ENCODE measurements around the gene GNAL. TPM values are rescaled to one million over a fixed set of nuclear protein-coding genes. Genes with fewer than 3 reads are reported as not detected.
"Not testable (repeated sequence)": the region's sequence is repeated elsewhere in the genome, so short reads cannot be mapped to it uniquely, and the experiment has no call there.

The GNAL gene
- polyA plus RNA-seq, 12 donors = 1.1 to 6.9 (median 2.1) TPM; not detected in 1

DNA sequence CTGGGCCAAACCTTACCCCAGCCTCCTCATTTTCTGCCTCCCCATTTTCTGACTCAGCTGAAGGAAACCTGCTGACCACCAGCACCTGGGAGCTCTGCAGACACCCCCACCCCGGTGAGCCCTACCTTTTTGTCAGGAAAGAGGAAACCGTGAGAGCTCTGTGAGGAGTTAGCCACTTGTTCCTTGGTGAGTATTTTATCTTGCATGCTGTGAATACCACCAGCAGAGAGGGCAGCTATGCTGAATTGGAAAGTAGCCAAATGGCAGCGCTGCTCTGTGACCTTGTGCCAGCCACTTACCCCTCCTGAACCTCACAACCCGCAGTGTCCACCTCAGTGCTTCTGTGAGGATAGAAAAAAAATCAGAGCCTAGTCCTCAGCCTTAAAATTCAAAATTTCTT is 216.5 kb downstream of the GNAL start:
- DNase-seq = no peak

DNA sequence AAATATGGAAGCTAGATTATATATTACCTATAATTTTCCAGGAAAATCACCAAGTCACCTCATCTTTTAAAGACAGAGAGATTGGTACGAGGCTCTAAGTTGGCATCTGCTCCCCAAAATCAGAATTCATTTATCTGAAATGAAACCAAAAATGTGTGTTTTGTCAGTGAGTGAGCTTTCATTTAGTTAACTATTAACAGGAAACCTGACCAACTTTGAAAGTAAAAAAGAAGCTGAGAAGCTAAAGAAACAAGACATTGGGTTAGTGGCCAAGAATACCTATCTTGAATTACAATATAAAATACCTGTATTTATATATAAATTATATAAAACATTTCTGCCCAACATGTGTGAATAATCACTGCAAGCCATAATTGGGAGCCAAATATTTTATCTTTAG is 217.1 kb downstream of the GNAL start:
- DNase-seq = no peak

DNA sequence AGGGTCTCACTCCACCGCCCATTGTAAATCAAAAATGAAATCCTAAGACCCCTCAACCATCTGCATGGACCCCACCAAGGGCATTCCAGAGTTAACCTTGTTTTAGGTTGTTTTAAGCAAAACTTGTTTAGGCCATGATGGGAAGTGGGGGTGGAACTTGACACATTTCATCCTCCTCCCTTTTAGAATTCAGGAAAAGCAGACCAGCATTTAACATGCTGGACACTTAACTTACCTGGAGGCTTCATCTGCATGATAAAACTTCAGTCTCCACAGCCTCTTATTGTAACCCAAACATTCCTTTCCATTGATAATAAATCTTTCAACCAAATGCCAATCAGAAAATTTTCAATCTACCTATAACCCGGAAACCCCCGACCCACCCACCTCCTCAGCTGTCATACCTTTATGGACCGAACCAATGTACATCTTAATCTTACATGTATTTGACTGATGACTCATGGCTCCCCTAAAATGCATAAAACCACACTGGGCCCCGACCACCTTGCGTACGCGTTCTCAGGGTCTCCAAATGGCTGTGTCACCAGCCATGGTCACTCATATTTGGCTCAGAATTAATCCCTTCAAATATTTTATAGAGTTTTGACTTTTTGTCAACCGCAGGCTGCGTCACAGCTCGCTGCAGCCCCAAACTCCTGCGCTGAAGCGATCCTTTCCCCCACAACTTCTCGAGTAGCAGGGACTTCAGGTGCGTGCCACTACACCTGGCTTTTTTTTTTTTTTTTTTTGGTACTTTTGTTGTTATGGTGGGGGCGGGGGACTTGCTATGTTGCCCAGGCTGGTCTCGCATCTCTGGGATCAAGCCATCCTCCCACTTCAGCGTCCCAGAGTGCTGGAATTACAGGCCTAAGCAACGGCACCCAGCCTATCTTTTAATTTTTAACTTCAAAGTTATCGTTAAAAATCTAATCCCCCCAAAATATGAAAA is 218.1 kb downstream of the GNAL start:
- no peak for DNase-seq

DNA sequence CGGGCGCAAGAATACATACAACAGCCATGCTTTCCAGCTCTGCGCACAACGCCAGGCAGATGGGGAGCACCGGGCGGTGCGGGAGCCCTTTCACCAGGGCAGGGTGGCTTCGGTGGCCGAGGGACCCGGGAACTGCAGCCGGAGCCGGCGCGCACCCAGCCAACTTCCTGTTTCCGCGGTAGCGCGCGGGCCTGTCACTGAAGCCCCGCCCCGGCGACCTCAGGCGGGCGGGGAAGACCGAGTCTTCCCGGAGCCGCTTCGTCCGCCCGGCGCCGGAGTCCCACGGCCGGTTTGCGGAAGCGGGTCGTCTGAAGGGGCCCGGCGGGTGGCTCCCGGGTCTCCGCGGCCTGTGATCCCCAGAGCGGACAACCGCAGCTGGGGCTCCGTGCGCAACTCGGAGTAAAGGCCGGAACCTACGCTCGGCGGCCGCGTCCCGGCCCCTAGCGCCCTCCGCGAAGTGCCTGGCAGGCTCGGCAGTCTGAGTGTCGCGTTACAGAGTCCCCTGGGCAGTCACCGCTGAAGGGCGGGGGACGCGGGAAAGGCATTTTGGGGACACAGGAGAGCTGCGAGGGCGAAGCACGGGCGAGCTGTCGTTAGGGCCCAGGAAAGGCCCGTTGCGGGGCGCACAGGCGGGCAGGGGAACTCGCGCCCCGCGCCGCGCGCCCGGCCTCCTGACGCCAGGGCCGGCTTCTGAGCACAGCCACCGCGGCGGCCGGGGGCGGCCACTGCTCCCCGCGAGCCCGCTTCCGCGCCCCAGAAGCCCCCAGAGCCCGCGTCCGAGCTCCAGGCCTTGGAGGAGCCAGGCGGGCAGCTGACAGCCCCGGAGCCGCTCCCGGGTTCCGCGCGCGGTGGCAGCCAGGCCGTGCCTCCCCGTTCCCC is 219.4 kb downstream of the GNAL start, which contains the start of gene MPPE1:
Gene MPPE1 (minus strand): TSS at position 136 of the 879 bp plus-strand sequence. CDS start 11,053 bp downstream, outside the sequence.
- DNase-seq = peak; percentile 91

DNA sequence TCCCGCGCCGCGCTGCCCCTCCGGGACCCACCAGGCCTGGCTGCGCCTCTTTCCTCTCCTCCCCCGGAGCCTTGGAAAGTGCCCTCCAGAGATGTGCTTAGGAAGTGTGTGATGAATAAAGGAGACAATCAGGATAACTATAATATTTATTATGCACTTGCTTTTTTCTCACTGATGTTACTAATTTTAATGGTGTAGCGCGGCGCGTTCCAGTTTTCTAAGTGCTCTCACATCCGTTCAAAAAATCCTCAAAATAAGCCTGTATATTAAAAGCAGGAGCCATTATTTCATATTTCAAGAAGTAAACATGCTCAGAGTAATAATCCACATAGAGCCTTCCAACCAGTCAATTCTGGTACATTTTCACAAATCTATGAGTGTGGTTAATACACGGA is 220.0 kb downstream of the GNAL start:
- peak; percentile 31 for DNase-seq

DNA sequence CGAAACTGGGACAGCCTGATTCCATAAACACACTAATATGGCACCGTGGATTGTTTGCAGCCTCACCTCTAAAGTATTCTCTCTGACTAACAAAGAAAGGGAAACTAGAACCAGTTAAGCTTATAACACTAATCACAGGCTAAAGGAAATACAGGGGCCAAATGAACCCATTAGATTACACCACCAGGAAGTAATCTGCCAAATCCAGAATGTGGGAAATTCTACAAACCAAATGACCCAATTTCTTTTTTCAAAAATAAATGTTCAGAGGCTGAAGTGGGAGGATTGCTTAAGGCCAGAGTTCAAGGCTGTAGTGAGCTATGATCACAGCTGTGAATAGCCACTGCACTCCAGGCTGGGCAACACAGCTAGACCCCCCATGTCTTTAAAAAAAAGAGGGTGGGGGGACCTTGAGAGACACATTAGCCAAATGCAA is 220.5 kb downstream of the GNAL start:
- no peak for DNase-seq

DNA sequence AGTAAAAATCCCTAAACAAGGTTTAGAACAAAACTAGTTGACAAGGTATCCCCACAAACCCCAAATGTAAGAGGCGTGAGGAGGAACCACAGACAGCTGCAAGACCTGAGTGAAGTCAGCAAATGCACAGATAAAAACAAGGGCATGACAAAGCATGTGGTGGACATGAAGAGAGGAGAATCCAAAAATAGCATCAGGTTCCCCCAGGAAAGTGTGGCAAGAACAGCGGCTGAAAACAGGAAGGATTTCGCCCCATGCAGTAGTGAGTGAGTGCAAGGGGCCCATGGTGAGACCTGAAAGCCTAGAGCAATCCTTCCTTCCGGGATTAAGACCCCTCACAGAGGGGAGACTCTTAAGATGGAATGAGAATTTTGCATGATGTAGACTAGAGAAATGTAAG is 227.8 kb downstream of the GNAL start:
- not testable (repeated sequence) for DNase-seq

DNA sequence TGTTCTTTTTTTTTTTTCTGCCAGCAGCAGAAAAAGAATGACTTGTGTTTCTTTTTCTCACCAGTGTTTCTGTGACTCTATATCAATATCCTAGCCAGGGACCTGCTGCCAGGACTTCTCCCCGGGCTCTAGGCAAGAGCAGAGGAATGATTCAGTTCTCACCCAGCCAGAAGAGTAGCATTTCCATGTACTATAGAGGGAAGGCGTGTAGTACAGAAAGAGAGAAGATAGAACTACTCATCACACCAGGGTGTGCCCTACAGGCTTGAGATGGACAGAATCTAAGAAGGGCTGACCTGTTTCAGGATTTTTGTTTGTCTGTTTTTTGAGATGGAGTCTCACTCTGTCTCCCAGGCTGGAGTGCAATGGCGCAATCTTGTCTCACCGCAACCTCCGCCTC is 230.5 kb downstream of the GNAL start:
- DNase-seq = not testable (repeated sequence)

DNA sequence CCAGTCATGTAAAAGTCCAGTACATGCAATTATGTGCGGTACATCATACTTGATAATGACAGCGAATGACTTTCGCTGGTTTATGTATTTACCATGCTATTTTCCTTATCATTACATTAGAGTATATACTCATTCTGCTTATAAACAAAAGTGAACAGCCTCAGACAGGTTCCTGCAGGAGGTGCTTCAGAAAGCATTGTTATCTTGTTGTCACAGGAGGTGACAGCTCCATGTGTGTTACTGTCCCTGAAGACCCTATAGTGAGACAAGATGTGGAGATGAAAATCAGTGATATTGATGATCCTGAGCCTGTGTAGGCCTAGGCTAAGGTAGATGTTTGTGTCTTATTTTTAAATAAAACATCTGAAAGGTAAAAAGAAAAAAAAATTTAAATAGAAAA is 234.4 kb downstream of the GNAL start:
- DNase-seq = no peak

DNA sequence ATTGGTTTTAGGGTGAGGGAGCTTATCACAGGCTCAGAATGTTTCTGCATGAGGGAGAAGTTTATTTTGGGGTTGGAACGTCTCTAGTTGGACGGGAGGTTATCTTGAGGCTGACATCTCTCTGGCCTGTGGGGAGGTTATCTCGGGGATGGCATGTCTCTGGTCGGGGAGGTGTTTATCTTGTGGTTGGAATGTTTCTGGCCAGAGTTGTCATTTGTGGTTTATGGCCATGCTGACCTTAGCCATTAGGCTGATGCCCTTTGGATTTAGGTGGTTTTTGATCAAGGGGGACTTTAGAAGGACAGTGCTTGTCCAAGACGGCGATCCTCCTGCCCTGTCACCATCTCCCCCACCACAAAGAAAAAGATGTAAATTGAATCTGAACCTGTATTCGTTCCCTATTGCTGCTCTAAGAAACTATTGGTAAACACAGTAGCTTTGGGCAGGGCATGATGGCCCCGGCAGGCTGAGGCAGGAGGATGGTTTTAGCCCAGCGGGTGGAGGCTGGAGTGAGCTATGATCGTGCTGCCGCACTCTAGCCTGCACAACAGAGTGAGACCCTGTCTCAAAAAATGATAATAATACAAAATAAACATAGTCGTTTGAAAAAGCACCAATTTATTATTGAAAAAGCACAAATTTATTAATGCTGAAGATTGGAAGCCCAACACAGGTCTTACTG is 236.9 kb downstream of the GNAL start:
- no peak for DNase-seq

DNA sequence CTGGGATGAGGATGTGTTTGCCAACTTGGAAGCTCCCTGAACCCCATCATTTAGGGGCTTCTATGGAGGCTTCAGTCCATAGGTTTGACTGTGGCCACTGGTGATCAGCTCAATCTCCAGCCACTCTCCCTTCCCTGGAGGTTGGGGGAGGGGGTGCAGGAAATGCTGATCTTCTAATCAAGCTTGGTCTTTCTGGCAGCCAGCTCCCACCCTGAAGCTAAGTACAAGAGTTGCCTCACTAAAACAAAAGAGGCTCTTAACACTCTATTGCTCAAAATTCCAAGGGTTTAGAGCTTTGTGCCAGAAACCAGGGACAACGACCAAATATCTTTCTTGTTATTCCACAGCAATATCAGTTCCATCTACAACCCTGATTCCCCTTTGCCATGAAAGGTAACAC is 238.4 kb downstream of the GNAL start:
- no peak for DNase-seq

DNA sequence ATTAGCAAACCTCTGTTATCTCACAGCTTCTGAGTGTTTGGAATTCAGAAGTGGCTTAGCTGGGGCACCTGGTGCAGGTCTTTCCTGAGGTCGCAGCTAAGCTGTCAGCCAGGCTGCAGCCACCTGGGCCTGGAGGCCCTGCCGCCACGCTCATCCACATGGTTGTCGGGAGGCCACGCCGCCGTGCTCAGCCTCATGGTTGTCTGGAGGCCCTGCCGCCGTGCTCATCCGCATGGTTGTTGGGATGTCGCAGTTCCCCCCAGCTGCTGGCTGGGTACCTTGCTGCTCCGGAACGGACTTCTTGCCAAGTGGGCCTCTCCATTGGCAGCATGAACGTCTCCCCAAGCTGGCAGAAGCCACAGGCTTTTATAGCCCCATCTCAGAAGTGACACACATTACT is 243.3 kb downstream of the GNAL start:
- no peak for DNase-seq

Other genes starting within 250 kb of the GNAL start
- not detected for gene SLC35G4, start 79.7 kb upstream of the GNAL start, polyA plus RNA-seq (ENCODE audit: insufficient read length in 12 of 12)
- 10 to 100 TPM in 11 of 12 donors, not detected in 1; 21.9 to 30.5 (median 23.0) TPM for gene CHMP1B, start 162.1 kb downstream of the GNAL start, polyA plus RNA-seq (ENCODE audit: insufficient read length in 12 of 12)
- gene MPPE1, start 219.1 kb downstream of the GNAL start, polyA plus RNA-seq (ENCODE audit: insufficient read length in 12 of 12) = 10 to 100 TPM in 11 of 12 donors, not detected in 1; 20.2 to 41.0 (median 27.9) TPM

Data from muscle of arm (tissue), 12 donors.